Common myeloid progenitor, CD34-positive (primary cell): ENCODE results near the gene CAB39.

Experiments
- CTCF ChIA-PET: fragments of 350-600 bp; sonication (Branson Sonifier 250); formaldehyde crosslinking; loops from one replicate; lab custom pipeline; 2021; ENCODE audit warnings: antibody characterized with exemption; lab: Charles Lee
- POLR2A ChIA-PET: fragments of 350-600 bp; sonication (Branson Sonifier 250); formaldehyde crosslinking; loops from one replicate; lab custom pipeline; 2021; ENCODE audit warnings: antibody characterized with exemption; lab: Charles Lee
- DNase-seq, 3 donors: peaks; one replicate each; pipeline versions ENCODE4 v3.0.0 to v3.0.0-alpha.2; 2013
- H3K27ac ChIP-seq, 2 experiments: 1 replicate in 1 of 2; 2 replicates in 1 of 2; pipeline ENCODE4 v1.7.0; 2013; ENCODE audit warnings: inconsistent platforms in 2 of 2, low read length in 2 of 2, mild to moderate bottlenecking in 2 of 2, low read depth in 1 of 2, moderate library complexity in 1 of 2; ENCODE audit not compliant: severe bottlenecking in 2 of 2, insufficient read depth in 1 of 2, poor library complexity in 1 of 2
- H3K27me3 ChIP-seq, 5 experiments: replicated peaks in 2 of 5; 1 replicate in 3 of 5; 2 replicates in 2 of 5; pipeline versions ENCODE4 v1.6.1 to v1.7.0; 2013; ENCODE audit warnings: low read length in 4 of 5, mild to moderate bottlenecking in 2 of 5, moderate library complexity in 2 of 5, inconsistent platforms in 1 of 5; ENCODE audit not compliant: insufficient read depth in 5 of 5, control insufficient read depth in 4 of 5
- H3K36me3 ChIP-seq, 4 experiments: 1 replicate in 2 of 4; 2 replicates in 2 of 4; pipeline versions ENCODE4 v1.6.1 to v1.7.0; 2013; ENCODE audit warnings: low read length in 3 of 4, control low read depth in 1 of 4, mild to moderate bottlenecking in 1 of 4; ENCODE audit not compliant: control insufficient read depth in 4 of 4, insufficient read depth in 4 of 4
- H3K4me1 ChIP-seq, 4 experiments: 1 replicate in 3 of 4; 2 replicates in 1 of 4; pipeline versions ENCODE4 v1.6.1 to v1.7.1; 2013; ENCODE audit warnings: low read length in 3 of 4, mild to moderate bottlenecking in 3 of 4, control low read depth in 1 of 4, inconsistent platforms in 1 of 4, moderate library complexity in 1 of 4; ENCODE audit not compliant: control insufficient read depth in 4 of 4, insufficient read depth in 4 of 4; ENCODE audit errors: control extremely low read depth in 1 of 4
- H3K4me3 ChIP-seq, 7 experiments: 1 replicate in 4 of 7; 2 replicates in 3 of 7; pipeline versions ENCODE4 v1.5.1 to v1.7.0; 2013; ENCODE audit warnings: mild to moderate bottlenecking in 7 of 7, low read length in 6 of 7, moderate library complexity in 6 of 7, inconsistent platforms in 2 of 7, low read depth in 2 of 7, control low read depth in 1 of 7; ENCODE audit not compliant: insufficient read depth in 4 of 7, control insufficient read depth in 1 of 7; ENCODE audit errors: extremely low read depth in 1 of 7
- H3K9me3 ChIP-seq, 5 experiments: 1 replicate in 4 of 5; 2 replicates in 1 of 5; pipeline versions ENCODE4 v1.6.1 to v1.7.1; 2013; ENCODE audit warnings: low read length in 4 of 5, mild to moderate bottlenecking in 2 of 5, inconsistent platforms in 1 of 5, low read depth in 1 of 5, moderate library complexity in 1 of 5; ENCODE audit not compliant: control insufficient read depth in 4 of 5, insufficient read depth in 2 of 5; ENCODE audit errors: control extremely low read depth in 1 of 5
- WGBS: methylation state at CpG from one replicate; pipeline ENCODE4 v1.1.5; 2013; ENCODE audit not compliant: insufficient coverage; 5-methylcytosine and 5-hydroxymethylcytosine counted together

The CAB39 gene

DNA sequence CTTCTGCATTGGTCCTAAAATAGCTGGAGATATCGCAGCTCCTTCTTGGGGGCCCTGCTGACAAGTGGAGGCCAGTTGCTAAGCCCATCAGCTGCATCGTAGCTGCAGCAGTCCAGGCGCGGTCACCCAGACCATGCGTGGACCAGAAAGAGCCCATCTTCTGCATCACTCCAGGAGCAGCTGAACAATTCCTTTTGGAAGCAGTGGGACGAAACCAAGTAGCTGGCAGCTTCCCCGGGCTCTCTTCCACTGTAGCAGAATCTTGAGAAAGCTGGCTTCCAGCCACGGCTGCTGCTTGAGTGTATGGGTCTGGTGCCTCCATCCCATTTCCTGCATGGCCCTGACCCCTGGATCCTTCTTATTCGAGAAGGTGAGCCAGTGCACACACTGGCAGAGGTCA, 22.2 kb upstream of the CAB39 start:
- WGBS = 91% methylated on average over 9 of the region's 9 CpGs
- no peak overlapping the region for H3K4me3 ChIP-seq
- no peaks in the 10 kb centered on the region for H3K27me3 ChIP-seq
- ChIA-PET POLR2A (no interaction called here), CTCF (no interaction called here)
- no peaks in the 10 kb centered on the region for H3K9me3 ChIP-seq
- DNase-seq = no peak
- peaks cover 0 to under 1% (median 0%) of the 10 kb centered on the region in 4 experiments for H3K4me1 ChIP-seq
- H3K27ac ChIP-seq = no peak overlapping the region
- H3K36me3 ChIP-seq = no peaks in the 10 kb centered on the region

DNA sequence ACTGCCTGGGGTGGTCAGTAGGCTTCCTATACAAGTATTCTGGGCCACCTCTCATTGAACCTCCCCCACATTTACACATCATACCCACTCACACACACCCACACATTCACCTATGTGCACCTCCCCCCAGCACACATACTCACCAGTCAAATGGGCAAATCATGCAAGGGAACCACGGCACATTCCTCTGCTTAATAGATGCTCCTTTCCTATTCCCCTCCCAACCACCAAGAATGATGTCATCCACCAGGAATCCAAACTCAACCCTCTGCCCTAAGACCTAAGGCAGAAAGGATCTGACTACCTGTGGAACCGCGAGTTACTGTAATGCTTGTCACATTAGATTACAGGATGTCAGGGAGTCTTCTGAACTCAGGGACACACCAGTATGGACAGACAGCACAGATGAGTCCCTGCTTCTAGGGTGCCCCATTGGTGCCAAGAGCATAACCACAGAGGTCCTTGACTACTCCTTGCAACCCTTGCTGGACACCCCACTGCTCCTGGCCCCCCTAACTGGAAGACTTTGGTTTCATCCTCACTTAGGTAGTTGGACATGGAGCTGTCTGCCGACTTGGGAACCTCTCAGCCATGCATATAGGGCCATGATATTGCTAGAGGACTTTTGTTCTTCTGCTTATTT, 21.5 kb upstream of the CAB39 start:
- ChIA-PET CTCF (no interaction called here), POLR2A (no interaction called here)
- 100% methylated on average over 3 of the region's 4 CpGs for WGBS
- H3K27ac ChIP-seq = no peak overlapping the region
- no peaks in the 10 kb centered on the region for H3K9me3 ChIP-seq
- H3K4me3 ChIP-seq = no peak overlapping the region
- no peak for DNase-seq
- H3K4me1 ChIP-seq = no peaks in the 10 kb centered on the region
- no peaks in the 10 kb centered on the region for H3K36me3 ChIP-seq
- no peaks in the 10 kb centered on the region for H3K27me3 ChIP-seq

DNA sequence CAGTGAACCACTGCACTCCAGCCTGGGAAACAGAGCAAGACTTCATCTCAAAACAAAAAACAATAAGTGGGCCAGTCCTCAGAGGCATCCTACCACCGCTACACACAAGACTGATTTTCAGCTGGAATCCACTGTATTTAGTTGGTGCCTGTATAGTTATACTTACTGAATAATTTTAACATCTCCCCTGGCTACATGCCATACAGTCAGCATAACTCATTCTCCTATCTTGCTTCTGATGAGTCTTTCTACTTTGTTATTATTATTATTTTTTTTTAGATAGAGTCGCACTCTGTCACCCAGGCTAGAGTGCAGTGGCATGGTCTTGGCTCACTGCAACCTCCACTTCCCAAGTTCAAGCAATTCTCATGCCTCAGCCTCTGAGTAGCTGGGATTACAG, 19.9 kb upstream of the CAB39 start:
- no peak overlapping the region for H3K4me3 ChIP-seq
- no peaks in the 10 kb centered on the region for H3K36me3 ChIP-seq
- H3K4me1 ChIP-seq = no peaks in the 10 kb centered on the region
- CTCF ChIA-PET = no interaction called here
- POLR2A ChIA-PET = no interaction called here
- no peaks in the 10 kb centered on the region for H3K27me3 ChIP-seq
- no peak for DNase-seq
- no peak overlapping the region for H3K27ac ChIP-seq
- H3K9me3 ChIP-seq = no peaks in the 10 kb centered on the region
- WGBS = 100% methylated on average over 1 of the region's 2 CpGs

DNA sequence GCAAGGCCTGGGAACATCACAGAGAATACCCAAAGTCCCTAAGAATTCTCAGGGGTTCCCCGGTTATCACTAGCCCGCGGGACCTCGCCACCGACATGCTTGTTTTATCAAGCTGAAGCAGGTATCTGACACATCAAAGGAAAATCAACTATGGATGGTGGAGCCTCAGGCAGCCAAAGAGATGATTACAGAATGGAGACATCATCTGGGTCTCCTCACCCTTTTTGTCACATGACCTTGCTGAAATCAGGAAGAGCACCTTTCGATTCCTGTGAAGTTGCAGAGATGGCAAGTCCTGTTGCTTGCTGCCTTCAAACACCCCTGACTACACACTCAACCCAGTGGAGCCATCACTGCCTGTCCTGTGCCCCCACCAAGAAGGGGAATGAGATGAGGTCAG, 19.2 kb upstream of the CAB39 start:
- Histone ChIP-seq H3K27ac (no peak overlapping the region), H3K4me3 (no peak overlapping the region), H3K36me3 (no peaks in the 10 kb centered on the region), H3K27me3 (no peaks in the 10 kb centered on the region), H3K9me3 (no peaks in the 10 kb centered on the region), H3K4me1 (no peaks in the 10 kb centered on the region)
- 96% methylated on average over 6 of the region's 6 CpGs for WGBS
- no peak for DNase-seq
- CTCF ChIA-PET = no interaction called here
- POLR2A ChIA-PET = no interaction called here

DNA sequence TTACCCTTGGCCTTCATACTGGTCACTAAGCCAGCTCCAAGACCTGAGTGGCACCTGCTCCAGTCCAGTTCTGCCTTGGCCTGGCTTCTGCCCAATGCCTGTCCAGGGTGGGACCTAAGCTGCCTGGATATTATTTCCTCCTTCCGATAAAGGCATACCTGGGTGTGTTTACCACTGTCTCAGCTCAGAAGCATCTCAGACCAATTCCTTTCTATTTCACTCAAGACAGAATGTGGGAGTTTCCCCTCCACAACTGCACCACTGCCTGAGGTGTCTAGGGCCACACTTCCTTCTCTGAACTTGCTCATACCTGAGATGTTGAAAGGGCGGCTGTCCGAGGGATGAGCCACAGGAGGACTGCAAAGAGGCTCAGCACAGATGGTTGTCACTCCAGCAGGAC, 18.4 kb upstream of the CAB39 start:
- ChIA-PET CTCF (no interaction called here), POLR2A (no interaction called here)
- Histone ChIP-seq H3K36me3 (no peaks in the 10 kb centered on the region), H3K4me1 (no peaks in the 10 kb centered on the region), H3K27ac (no peak overlapping the region), H3K4me3 (no peak overlapping the region), H3K27me3 (no peaks in the 10 kb centered on the region), H3K9me3 (no peaks in the 10 kb centered on the region)
- 100% methylated on average over 3 of the region's 3 CpGs for WGBS
- DNase-seq = no peak

DNA sequence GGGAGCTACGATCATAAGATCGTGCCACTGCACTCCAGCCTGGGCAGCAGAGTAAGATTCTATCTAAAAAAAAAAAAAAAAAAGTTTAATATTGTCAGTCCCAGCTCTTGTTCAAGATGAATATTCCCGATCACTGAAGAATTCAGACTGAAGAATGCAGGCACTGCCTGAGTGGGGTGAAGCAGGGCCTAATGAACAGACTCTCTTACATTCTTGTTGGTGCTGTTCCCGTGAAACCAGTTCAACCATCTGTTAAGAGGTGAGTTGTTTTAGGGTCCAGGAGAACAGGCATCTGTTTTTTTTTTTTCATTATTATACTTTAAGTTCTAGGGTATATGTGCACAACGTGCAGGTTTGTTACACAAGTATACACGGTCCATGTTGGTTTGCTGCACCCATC, 17.1 kb upstream of the CAB39 start:
- H3K4me3 ChIP-seq = no peak overlapping the region
- H3K9me3 ChIP-seq = no peaks in the 10 kb centered on the region
- no peaks in the 10 kb centered on the region for H3K36me3 ChIP-seq
- peaks cover 0 to 3% (median 2%) of the 10 kb centered on the region in 4 experiments for H3K4me1 ChIP-seq
- POLR2A ChIA-PET = no interaction called here
- no peaks in the 10 kb centered on the region for H3K27me3 ChIP-seq
- DNase-seq = no peak
- CTCF ChIA-PET = interaction anchor here (1.2 kb wide), 1 partner anchor 12 kb away, joined by 3 read pairs; no protein-coding TSS in a partner anchor
- H3K27ac ChIP-seq = no peak overlapping the region
- WGBS = 100% methylated on average over 4 of the region's 6 CpGs

DNA sequence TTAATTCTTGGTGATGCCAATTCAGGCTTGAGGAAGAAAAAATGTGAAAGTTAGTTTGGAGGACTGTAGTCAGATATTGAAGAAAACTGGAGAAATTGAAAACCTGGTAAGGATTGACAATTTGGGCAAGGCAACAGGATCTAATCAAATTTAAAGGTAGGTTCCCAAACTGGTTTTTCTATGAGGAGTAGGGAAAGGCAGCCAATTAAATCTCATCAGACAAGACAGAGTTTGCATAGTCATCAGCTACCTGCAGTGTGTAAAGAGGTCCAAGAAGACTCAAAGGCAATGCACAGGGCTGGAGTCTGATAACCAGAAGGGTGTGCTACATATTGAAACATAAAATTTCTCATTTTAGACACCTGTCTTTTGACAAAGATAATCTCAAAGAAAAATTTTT, 16.0 kb upstream of the CAB39 start:
- ChIA-PET POLR2A (no interaction called here), CTCF (interaction anchor here (1.2 kb wide), 1 partner anchor 11 kb away, joined by 3 read pairs; no protein-coding TSS in a partner anchor)
- DNase-seq = no peak
- Histone ChIP-seq H3K27me3 (no peaks in the 10 kb centered on the region), H3K27ac (no peak overlapping the region), H3K9me3 (no peaks in the 10 kb centered on the region), H3K4me3 (no peak overlapping the region), H3K36me3 (no peaks in the 10 kb centered on the region), H3K4me1 (peaks cover 0 to 4% (median 3%) of the 10 kb centered on the region in 4 experiments)
